Body of pancreas (tissue), 4 donors: ENCODE results near the gene FOXO3. TPM values are rescaled to one million over a fixed set of nuclear protein-coding genes. Genes with fewer than 3 reads are reported as not detected.

ENCODE experiments used
- ATAC-seq: fragments of 150-250 bp; one replicate; pipeline ENCODE4 v1.9.1; 2016
- DNase-seq, 4 donors: peaks; one replicate each; pipeline ENCODE4 v3.0.0-alpha.2; 2019
- H3K27ac ChIP-seq, 4 donors: fragments of 200-600 bp; sonication (generic); 1 replicate in 3 of 4; 2 replicates in 1 of 4; pipeline versions ENCODE4 v1.5.1 to v1.6.1; 2016 to 2019; ENCODE audit warnings: mild to moderate bottlenecking in 1 of 4, mixed read lengths in 1 of 4, moderate library complexity in 1 of 4
- H3K27me3 ChIP-seq, 2 donors: fragments of 200-600 bp; sonication (generic); one replicate each; pipeline ENCODE4 v1.6.0; 2016; ENCODE audit warnings: mild to moderate bottlenecking in 1 of 2
- H3K36me3 ChIP-seq, 2 donors: fragments of 200-600 bp; sonication (generic); replicated peaks in 1 of 2; 2 replicates each; pipeline ENCODE4 v1.5.1; 2016; ENCODE audit warnings: low read depth in 2 of 2; ENCODE audit not compliant: insufficient read depth in 1 of 2
- H3K4me1 ChIP-seq: fragments of 200-600 bp; sonication (generic); one replicate; pipeline ENCODE4 v1.6.0; 2016
- H3K4me3 ChIP-seq, 2 donors: fragments of 200-600 bp; sonication (generic); 1 replicate in 1 of 2; 2 replicates in 1 of 2; pipeline ENCODE4 v1.5.1; 2016 to 2019
- H3K9me3 ChIP-seq, 3 donors: fragments of 200-600 bp; sonication (generic); 1 replicate in 2 of 3; 2 replicates in 1 of 3; pipeline ENCODE4 v1.5.1; 2016
- CTCF ChIP-seq, 7 experiments: fragments of 450-650 bp in 4 of 7; fragments of 200-600 bp in 3 of 7; sonication (generic) in 3 of 7; IDR thresholded peaks; one replicate each; pipeline ENCODE4 v1.5.1; 2016 to 2019; ENCODE audit warnings: antibody characterized with exemption in 7 of 7
- POLR2A ChIP-seq, 3 donors: fragments of 450-650 bp; IDR thresholded peaks; one replicate each; pipeline ENCODE4 v1.6.1; 2016; ENCODE audit warnings: antibody characterized with exemption in 3 of 3, mild to moderate bottlenecking in 2 of 3
- WGBS, 2 donors: methylation state at CpG; one replicate each; pipeline ENCODE4 v1.1.5; 2017; 5-methylcytosine and 5-hydroxymethylcytosine counted together
- intact Hi-C: fragments of 100-400 bp; cut with DNase I; formaldehyde crosslinking; loops from one replicate; pipeline ENCODE4 v1.15.1; 2023
- total RNA-seq, 2 donors: library from RNA; depleted of rRNA; stranded (reverse); fragments of >200 nt; gene quantifications; one replicate each; pipeline ENCODE4 v1.1.0, GENCODE V29; 2016

FOXO3 gene
- total RNA-seq, 2 donors from 2014 or later: 62.8 to 69.5 TPM

- TF ChIP-seq CTCF (IDR thresholded peaks at IDR 0.05) (no peak), POLR2A (IDR thresholded peaks at IDR 0.05) (no peak)
- Histone ChIP-seq H3K36me3 (no peaks in the 10 kb centered on the region), H3K4me1 (peaks cover 66% of the 10 kb centered on the region), H3K27me3 (no peaks in the 10 kb centered on the region), H3K27ac (peak overlapping the region in 1 of 4 donors; percentile 32), H3K9me3 (no peaks in the 10 kb centered on the region), H3K4me3 (no peak overlapping the region)
- intact Hi-C loops: no loop called here
- ATAC-seq: no peak
- 64 to 71% methylated on average over 7 of the region's 7 CpGs for WGBS, 2 donors
- no peak for DNase-seq
Measured at GRCh38 chr6:108608453-108609275, 47.9 kb downstream of the FOXO3 start.

- Histone ChIP-seq H3K36me3 (no peaks in the 10 kb centered on the region), H3K27ac (peak overlapping the region in 2 of 4 donors; percentile 2 to 32), H3K9me3 (no peaks in the 10 kb centered on the region), H3K4me3 (no peak overlapping the region), H3K4me1 (peaks cover 73% of the 10 kb centered on the region), H3K27me3 (no peaks in the 10 kb centered on the region)
- intact Hi-C loops: no loop called here
- no peak for TF ChIP-seq CTCF (IDR thresholded peaks at IDR 0.05)
- TF ChIP-seq POLR2A (IDR thresholded peaks at IDR 0.05): no peak
- DNase-seq (no peak), ATAC-seq (no peak)
- 84 to 88% methylated on average over 5 of the region's 5 CpGs for WGBS, 2 donors
Measured at GRCh38 chr6:108609276-108609769, 48.6 kb downstream of the FOXO3 start.

- H3K4me3 ChIP-seq: no peak overlapping the region
- H3K27me3 ChIP-seq: no peaks in the 10 kb centered on the region
- no peak for DNase-seq
- intact Hi-C loops: no loop called here
- no peak for ATAC-seq
- peaks cover 73% of the 10 kb centered on the region for H3K4me1 ChIP-seq
- H3K36me3 ChIP-seq: no peaks in the 10 kb centered on the region
- peak overlapping the region in 1 of 4 donors; percentile 32 for H3K27ac ChIP-seq
- no peaks in the 10 kb centered on the region for H3K9me3 ChIP-seq
- TF ChIP-seq CTCF (IDR thresholded peaks at IDR 0.05) (no peak), POLR2A (IDR thresholded peaks at IDR 0.05) (no peak)
- 57 to 65% methylated on average over 3 of the region's 3 CpGs for WGBS, 2 donors
Measured at GRCh38 chr6:108610270-108610839, 49.6 kb downstream of the FOXO3 start.

- ATAC-seq: no peak
- TF ChIP-seq CTCF (IDR thresholded peaks at IDR 0.05) (no peak), POLR2A (IDR thresholded peaks at IDR 0.05) (no peak)
- intact Hi-C loops: no loop called here
- Histone ChIP-seq H3K27ac (peak overlapping the region in 1 of 4 donors; percentile 11), H3K4me3 (no peak overlapping the region), H3K36me3 (no peaks in the 10 kb centered on the region), H3K4me1 (peaks cover 72% of the 10 kb centered on the region), H3K9me3 (no peaks in the 10 kb centered on the region), H3K27me3 (no peaks in the 10 kb centered on the region)
- 55 to 58% methylated on average over 4 of the region's 4 CpGs for WGBS, 2 donors
- DNase-seq: no peak
Measured at GRCh38 chr6:108610957-108611586, 50.4 kb downstream of the FOXO3 start.
